22Rv1 (cell line): ENCODE data around the gene H6PD.

Experiments used
- H3K27ac ChIP-seq: fragments of 450-650 bp; 2 replicates; pipeline ENCODE4 v1.5.1; 2017
- ZFX ChIP-seq: fragments of 450-650 bp; IDR thresholded peaks from 2 replicates; pipeline ENCODE4 v1.6.1; 2017; ENCODE audit warnings: antibody characterized with exemption, borderline replicate concordance
- TF ChIP-seq, protein P1 (sequence below): fragments of 450-650 bp; IDR thresholded peaks from 2 replicates; pipeline ENCODE4 v1.5.1; 2017; ENCODE audit warnings: mild to moderate bottlenecking

H6PD gene

DNA sequence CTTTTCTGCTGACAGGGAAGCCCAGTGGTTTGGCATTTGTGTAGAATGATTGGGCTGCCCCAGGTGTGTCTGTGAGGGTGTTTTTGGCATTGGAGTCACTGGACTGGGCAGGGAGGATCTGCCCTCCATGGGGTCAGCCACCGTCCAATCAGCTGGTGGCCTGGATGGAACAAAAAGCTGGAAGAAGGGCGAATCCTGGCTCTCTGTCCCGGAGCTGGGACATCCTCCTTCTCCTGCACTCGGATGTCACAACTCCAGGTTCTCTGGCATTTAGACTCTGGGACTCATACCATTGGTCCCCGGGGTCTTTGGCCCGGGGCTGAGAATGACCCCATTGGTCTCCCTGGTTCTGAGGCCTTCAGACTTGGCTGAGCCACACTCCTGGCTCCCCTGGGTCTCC is 69.3 kb downstream of the H6PD start:
- no peak overlapping the region for H3K27ac ChIP-seq
- TF ChIP-seq, protein P1, sequence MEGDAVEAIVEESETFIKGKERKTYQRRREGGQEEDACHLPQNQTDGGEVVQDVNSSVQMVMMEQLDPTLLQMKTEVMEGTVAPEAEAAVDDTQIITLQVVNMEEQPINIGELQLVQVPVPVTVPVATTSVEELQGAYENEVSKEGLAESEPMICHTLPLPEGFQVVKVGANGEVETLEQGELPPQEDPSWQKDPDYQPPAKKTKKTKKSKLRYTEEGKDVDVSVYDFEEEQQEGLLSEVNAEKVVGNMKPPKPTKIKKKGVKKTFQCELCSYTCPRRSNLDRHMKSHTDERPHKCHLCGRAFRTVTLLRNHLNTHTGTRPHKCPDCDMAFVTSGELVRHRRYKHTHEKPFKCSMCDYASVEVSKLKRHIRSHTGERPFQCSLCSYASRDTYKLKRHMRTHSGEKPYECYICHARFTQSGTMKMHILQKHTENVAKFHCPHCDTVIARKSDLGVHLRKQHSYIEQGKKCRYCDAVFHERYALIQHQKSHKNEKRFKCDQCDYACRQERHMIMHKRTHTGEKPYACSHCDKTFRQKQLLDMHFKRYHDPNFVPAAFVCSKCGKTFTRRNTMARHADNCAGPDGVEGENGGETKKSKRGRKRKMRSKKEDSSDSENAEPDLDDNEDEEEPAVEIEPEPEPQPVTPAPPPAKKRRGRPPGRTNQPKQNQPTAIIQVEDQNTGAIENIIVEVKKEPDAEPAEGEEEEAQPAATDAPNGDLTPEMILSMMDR = no peak

DNA sequence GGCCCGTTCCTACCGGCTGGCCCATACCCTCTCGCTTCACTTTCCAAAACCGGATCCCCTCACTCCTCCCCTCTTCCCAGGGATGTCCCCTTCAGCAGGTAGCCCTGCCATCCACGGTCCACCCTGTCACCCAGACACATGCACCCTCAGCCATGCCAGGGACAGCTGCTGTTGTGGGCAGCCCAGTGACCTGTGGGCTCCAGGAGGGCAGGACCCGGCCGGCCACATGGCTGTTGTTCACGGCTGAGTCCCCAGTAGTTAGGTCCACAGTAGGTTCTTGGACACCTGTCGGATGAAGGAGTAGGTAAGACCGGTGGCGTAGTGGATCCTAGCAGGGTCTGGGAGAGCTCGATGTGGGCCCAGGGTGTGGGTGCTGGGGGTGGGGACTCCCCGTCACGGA is 70.6 kb downstream of the H6PD start:
- H3K27ac ChIP-seq = no peak overlapping the region
- TF ChIP-seq, protein P1 = no peak
- TF ChIP-seq ZFX = no peak

DNA sequence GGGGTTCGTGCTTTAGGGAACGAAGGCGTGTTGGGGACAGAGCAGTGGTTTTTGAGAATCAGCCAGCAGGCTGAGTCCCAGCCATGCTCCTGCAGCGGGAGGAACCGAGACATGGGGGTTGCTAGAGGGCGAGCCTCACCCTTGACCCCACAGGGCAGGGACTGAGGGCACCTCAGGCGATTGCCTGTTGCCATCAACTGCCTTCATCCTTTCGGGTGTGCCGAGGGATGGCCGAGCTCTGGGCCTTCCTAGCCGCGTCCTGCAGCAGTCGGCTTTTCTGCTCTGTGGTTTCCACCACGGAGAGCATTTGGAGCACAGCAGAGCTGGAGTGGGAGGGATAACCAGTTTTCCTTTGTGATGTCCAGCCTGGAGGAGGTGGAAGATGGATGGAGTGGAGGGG is 71.4 kb downstream of the H6PD start:
- TF ChIP-seq ZFX = no peak
- TF ChIP-seq, protein P1 = no peak
- no peak overlapping the region for H3K27ac ChIP-seq

DNA sequence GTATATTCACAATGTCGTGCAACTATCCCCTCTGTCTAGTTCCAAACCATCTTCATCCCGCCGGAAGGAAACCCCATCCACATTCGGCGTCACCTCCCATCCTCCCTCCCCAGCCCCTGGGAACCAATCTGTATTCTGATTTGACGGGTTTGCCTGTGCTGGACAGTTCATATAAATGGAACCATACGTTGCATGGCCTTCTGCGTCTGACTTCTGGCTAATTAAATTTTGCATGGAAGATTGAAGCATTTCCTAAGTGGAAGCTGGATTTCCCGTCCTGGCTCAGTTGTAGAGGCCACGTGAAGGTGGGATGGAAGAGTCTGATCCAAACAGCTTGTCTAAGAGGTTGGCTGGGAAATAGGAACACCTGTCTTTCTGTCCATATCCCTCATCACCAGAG is 72.7 kb downstream of the H6PD start:
- TF ChIP-seq, protein P1 = no peak
- no peak for TF ChIP-seq ZFX
- no peak overlapping the region for H3K27ac ChIP-seq

DNA sequence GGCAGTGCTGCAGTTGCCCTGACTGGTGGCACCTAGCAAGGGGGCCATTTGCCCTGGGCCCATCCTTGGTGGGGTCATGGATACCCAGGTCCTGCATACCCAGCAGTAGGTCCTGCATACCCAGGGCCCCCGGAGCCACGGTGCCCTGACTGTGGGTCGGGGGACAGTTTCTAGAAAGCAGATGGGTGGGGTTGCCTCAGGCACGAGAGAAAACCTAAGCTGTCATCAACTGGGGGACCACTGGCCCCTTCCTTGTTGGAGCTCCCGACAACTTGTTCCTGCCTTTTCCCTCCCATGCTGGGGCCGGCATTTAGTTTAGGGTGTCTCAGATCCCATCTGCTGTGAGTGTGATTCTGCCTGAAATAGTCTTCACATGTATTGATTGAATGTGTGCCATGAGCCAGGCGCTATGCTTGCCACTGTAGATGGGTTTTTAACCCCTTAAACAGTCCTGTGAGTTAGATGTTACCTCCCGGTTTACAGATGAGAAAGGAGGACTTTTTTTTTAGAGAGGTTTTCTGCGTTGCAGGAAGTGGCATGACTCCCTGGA is 73.7 kb downstream of the H6PD start:
- no peak overlapping the region for H3K27ac ChIP-seq
- TF ChIP-seq, protein P1 = no peak
- no peak for TF ChIP-seq ZFX

DNA sequence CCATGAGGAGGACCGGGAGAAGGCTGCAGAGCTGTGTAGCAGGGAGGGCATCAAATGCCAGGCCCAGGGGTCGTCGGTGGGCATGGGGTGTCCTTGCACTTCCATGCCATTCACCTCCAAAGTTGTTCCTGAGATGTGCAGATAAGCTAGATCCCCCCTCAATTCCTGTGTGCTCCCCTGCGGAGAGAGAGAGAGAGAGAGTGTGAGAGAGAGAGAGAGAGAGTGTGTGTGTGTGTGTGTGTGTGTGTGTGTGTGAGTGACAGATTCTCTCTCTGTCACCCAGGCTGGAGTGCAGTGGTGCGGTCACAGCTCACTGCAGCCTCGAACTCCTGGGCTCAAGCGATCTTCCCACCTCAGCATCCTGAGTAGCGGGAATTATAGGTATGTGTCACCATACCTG is 74.5 kb downstream of the H6PD start:
- H3K27ac ChIP-seq = no peak overlapping the region
- TF ChIP-seq ZFX = no peak
- TF ChIP-seq, protein P1 = no peak

DNA sequence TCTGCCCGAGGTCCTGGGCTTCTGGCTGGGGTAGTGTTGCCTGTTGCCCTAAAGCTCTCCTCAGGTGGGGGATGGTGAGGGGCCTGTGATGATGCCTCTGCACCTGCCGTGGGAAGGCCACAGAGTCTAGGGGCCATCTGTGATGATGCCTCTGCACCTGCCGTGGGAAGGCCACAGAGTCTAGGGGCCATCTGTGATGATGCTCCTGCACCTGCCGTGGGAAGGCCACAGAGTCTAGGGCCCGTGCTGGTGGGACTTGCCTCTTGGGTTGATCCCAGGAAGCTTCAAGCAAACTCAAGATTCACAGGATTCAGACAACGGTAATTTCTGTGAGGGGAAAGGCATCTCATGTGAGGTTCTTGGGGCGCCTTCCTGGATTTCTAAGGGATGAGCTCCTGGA is 75.4 kb downstream of the H6PD start:
- no peak overlapping the region for H3K27ac ChIP-seq
- TF ChIP-seq ZFX = no peak
- TF ChIP-seq, protein P1 = no peak
